GM19193 (cell line): ENCODE measurements around the gene TRPM2.

Source experiments
- POLR2A ChIP-seq: IDR thresholded peaks from 4 replicates; pipeline ENCODE4 v1.6.1; 2011; ENCODE audit not compliant: insufficient read depth, insufficient read length; ENCODE audit errors: extremely low read depth

The TRPM2 gene

GRCh38 chr21:44427241-44428120 is 74.1 kb downstream of the TRPM2 start:
- TF ChIP-seq POLR2A: no peak

GRCh38 chr21:44428281-44428960 is 75.0 kb downstream of the TRPM2 start:
- TF ChIP-seq POLR2A: no peak

GRCh38 chr21:44429894-44430293 is 76.5 kb downstream of the TRPM2 start:
- no peak for TF ChIP-seq POLR2A

- TF ChIP-seq POLR2A: no peak
These were observed 77.9 kb downstream of the TRPM2 start for GRCh38 chr21:44431300-44431699.

GRCh38 chr21:44432841-44433790 is 79.7 kb downstream of the TRPM2 start:
- TF ChIP-seq POLR2A: no peak

- no peak for TF ChIP-seq POLR2A
These were observed 80.6 kb downstream of the TRPM2 start for GRCh38 chr21:44433791-44434567.

GRCh38 chr21:44434568-44434925 is 81.1 kb downstream of the TRPM2 start:
- TF ChIP-seq POLR2A: no peak

GRCh38 chr21:44434936-44435635 is 81.7 kb downstream of the TRPM2 start:
- TF ChIP-seq POLR2A: no peak

GRCh38 chr21:44436111-44436611 is 82.7 kb downstream of the TRPM2 start:
- TF ChIP-seq POLR2A: no peak

GRCh38 chr21:44436958-44437357 is 83.5 kb downstream of the TRPM2 start:
- no peak for TF ChIP-seq POLR2A

GRCh38 chr21:44437371-44437695 is 83.9 kb downstream of the TRPM2 start:
- no peak for TF ChIP-seq POLR2A

- no peak for TF ChIP-seq POLR2A
These were observed 84.4 kb downstream of the TRPM2 start for GRCh38 chr21:44437696-44438431.
